Measurements from ENCODE around the gene PCDH15.

DNA sequence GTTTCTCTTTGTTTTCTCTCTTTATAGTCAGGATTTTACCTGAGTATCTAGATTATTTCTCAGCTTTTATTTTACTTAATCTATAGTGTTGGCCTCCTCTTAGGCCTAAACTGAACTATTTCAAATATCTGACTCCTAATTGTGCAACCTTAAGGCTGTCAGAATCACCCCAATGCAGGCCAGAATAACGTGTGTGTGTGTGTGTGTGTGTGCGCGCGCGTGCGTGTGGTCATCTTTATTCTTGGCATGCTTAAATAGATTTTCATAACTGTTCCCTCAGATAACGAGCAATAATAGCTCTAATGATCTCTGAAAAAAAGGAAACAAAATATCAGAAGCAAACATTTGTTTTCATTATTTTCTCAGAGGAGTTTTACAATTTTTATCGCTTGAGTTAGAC lies 92.4 kb downstream of the PCDH15 start:
- TF ChIP-seq, protein P1, sequence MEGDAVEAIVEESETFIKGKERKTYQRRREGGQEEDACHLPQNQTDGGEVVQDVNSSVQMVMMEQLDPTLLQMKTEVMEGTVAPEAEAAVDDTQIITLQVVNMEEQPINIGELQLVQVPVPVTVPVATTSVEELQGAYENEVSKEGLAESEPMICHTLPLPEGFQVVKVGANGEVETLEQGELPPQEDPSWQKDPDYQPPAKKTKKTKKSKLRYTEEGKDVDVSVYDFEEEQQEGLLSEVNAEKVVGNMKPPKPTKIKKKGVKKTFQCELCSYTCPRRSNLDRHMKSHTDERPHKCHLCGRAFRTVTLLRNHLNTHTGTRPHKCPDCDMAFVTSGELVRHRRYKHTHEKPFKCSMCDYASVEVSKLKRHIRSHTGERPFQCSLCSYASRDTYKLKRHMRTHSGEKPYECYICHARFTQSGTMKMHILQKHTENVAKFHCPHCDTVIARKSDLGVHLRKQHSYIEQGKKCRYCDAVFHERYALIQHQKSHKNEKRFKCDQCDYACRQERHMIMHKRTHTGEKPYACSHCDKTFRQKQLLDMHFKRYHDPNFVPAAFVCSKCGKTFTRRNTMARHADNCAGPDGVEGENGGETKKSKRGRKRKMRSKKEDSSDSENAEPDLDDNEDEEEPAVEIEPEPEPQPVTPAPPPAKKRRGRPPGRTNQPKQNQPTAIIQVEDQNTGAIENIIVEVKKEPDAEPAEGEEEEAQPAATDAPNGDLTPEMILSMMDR (IDR thresholded peaks at IDR 0.05; ENCODE audit: low read length) = no peak
- TF ChIP-seq EZH2phosphoT487 (IDR thresholded peaks at IDR 0.05; ENCODE audit: low read length) = no peak

All from MM.1S (cell line).